Measurements from ENCODE around the gene GRIP1. TPM values are rescaled to one million over a fixed set of nuclear protein-coding genes. Genes with fewer than 3 reads are reported as not detected.
"Not testable (repeated sequence)": the region's sequence is repeated elsewhere in the genome, so short reads cannot be mapped to it uniquely, and the experiment has no call there.

The GRIP1 gene
- polyA plus RNA-seq, 2 donors, result 1.5 to 2.4 TPM

GRCh38 chr12:66321435-66321834 is 357.4 kb downstream of the GRIP1 start:
- H3K4me3 ChIP-seq (ENCODE audit: low read depth in 1 of 2, low read length in 2 of 2), result no peak overlapping the region
- no peaks in the 10 kb centered on the region for H3K4me1 ChIP-seq (ENCODE audit: control insufficient read depth in 2 of 2, insufficient read depth in 2 of 2, low read length in 1 of 2)
- H3K27me3 ChIP-seq (ENCODE audit: control insufficient read depth in 1 of 2, insufficient read depth in 2 of 2, low read length in 2 of 2), result no peaks in the 10 kb centered on the region
- no peaks in the 10 kb centered on the region for H3K9me3 ChIP-seq (ENCODE audit: control insufficient read depth in 2 of 2, insufficient read depth in 1 of 2, low read depth in 1 of 2, low read length in 1 of 2)
- no peaks in the 10 kb centered on the region for H3K36me3 ChIP-seq (ENCODE audit: control insufficient read depth in 2 of 2, insufficient read depth in 2 of 2, low read length in 1 of 2)
- no peak overlapping the region for H3K27ac ChIP-seq (ENCODE audit: low read depth in 2 of 2, low read length in 1 of 2)

DNA sequence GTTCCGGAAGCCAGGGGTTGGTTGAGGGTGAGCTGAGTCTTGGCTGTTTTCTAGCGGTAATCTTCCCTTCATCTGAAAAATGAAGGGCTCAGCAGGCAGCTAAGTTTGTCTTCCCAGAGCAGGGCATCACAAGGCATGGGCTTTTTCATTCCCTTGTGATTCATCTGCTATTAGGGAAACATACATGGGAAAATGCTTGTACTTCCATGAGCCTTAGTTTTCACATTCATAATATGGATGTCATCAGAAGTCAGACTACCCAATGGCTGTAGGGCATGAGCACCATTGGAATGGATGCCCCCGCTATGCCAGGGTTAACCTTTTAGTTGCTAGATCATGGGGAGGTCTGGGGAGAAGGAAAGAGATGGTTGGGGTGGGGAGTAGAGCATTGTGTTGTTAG is 357.9 kb downstream of the GRIP1 start:
- Histone ChIP-seq H3K27ac (ENCODE audit: low read depth in 2 of 2, low read length in 1 of 2) (no peak overlapping the region), H3K4me3 (ENCODE audit: low read depth in 1 of 2, low read length in 2 of 2) (no peak overlapping the region), H3K9me3 (ENCODE audit: control insufficient read depth in 2 of 2, insufficient read depth in 1 of 2, low read depth in 1 of 2, low read length in 1 of 2) (no peaks in the 10 kb centered on the region), H3K27me3 (ENCODE audit: control insufficient read depth in 1 of 2, insufficient read depth in 2 of 2, low read length in 2 of 2) (no peaks in the 10 kb centered on the region), H3K36me3 (ENCODE audit: control insufficient read depth in 2 of 2, insufficient read depth in 2 of 2, low read length in 1 of 2) (no peaks in the 10 kb centered on the region), H3K4me1 (ENCODE audit: control insufficient read depth in 2 of 2, insufficient read depth in 2 of 2, low read length in 1 of 2) (no peaks in the 10 kb centered on the region)
- WGBS, 2 donors, result 96 to 98% methylated on average over 3 of the region's 3 CpGs

DNA sequence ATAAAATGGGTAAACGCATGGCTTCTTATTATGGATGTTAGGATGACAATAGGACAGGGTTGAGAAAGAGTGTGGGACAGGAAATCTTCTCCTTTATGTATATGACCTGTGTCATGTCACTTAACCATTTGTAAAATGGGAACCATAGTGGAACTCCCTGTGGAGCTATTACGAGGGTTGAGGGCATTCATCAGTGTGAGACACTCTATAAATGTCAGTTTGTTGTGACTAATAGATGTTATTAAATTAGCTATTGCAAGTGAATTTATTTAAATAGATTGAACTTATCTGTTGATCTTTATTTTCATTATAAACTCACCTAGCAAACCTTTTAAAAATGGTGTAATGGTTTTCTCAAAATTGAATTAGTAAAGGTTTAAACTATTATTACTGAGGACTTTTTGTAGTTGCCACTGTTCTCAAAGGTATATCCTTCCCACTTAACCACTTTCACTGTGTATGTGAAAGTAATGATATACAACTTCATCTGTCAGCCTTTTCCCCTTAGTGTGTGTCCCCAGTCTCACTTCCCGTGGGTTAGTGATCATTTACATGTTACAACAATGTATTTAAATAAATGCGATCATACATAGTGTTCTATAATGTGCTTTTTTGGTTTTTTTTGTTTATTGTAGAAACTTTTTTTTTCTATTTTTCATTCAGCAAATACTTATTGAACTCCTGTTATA is 359.5 kb downstream of the GRIP1 start:
- H3K4me3 ChIP-seq (ENCODE audit: low read depth in 1 of 2, low read length in 2 of 2), result no peak overlapping the region
- H3K9me3 ChIP-seq (ENCODE audit: control insufficient read depth in 2 of 2, insufficient read depth in 1 of 2, low read depth in 1 of 2, low read length in 1 of 2), result no peaks in the 10 kb centered on the region
- H3K36me3 ChIP-seq (ENCODE audit: control insufficient read depth in 2 of 2, insufficient read depth in 2 of 2, low read length in 1 of 2), result no peaks in the 10 kb centered on the region
- WGBS, 2 donors, result 64 to 72% methylated on average over 4 of the region's 4 CpGs
- no peak overlapping the region for H3K27ac ChIP-seq (ENCODE audit: low read depth in 2 of 2, low read length in 1 of 2)
- no peaks in the 10 kb centered on the region for H3K27me3 ChIP-seq (ENCODE audit: control insufficient read depth in 1 of 2, insufficient read depth in 2 of 2, low read length in 2 of 2)
- no peaks in the 10 kb centered on the region for H3K4me1 ChIP-seq (ENCODE audit: control insufficient read depth in 2 of 2, insufficient read depth in 2 of 2, low read length in 1 of 2)

DNA sequence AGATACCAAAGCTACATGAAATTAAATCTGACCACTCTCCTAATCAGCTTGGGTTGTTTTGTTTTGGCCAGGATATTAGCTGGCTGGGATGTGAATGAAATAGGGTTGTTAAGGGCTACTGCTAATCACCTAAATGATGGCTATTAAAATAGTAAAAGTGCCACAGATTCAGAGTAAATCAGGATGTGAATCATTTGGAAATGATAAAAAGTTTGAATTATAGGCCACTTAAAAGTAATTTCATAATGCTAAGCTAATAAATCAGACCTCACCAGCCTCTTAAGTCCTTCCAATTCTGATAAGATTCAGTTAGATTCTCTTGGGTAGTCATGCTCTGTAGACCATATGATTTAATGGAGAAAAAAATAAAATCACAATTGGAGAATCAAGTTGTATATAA is 364.6 kb downstream of the GRIP1 start:
- Histone ChIP-seq H3K27ac (ENCODE audit: low read depth in 2 of 2, low read length in 1 of 2) (no peak overlapping the region), H3K9me3 (ENCODE audit: control insufficient read depth in 2 of 2, insufficient read depth in 1 of 2, low read depth in 1 of 2, low read length in 1 of 2) (no peaks in the 10 kb centered on the region), H3K36me3 (ENCODE audit: control insufficient read depth in 2 of 2, insufficient read depth in 2 of 2, low read length in 1 of 2) (peaks cover 0 to 5% of the 10 kb centered on the region in 2 donors), H3K27me3 (ENCODE audit: control insufficient read depth in 1 of 2, insufficient read depth in 2 of 2, low read length in 2 of 2) (no peaks in the 10 kb centered on the region), H3K4me3 (ENCODE audit: low read depth in 1 of 2, low read length in 2 of 2) (no peak overlapping the region), H3K4me1 (ENCODE audit: control insufficient read depth in 2 of 2, insufficient read depth in 2 of 2, low read length in 1 of 2) (no peaks in the 10 kb centered on the region)

DNA sequence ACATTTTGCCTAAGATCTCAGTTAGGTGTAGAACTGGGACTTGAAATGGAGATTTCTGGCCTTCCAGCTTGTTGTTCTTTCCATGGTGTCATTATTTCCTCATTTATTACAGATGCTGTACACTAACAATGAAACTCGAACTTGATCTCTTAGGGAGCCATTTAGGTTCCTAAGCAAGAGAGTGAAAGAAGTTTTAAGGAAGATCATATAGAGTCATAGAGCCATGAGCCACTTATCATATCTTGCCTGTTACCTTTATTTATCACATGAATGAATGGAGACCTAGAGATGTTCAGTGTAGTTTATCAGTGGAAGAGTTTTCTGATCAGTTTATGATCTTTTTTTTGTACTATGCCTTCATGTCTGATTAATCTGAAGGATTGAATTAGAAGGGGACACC is 366.7 kb downstream of the GRIP1 start:
- 44 to 64% methylated on average over 1 of the region's 1 CpG for WGBS, 2 donors
- peaks cover 0 to 5% of the 10 kb centered on the region in 2 donors for H3K36me3 ChIP-seq (ENCODE audit: control insufficient read depth in 2 of 2, insufficient read depth in 2 of 2, low read length in 1 of 2)

GRCh38 chr12:66309606-66310005 is 369.3 kb downstream of the GRIP1 start:
- no peaks in the 10 kb centered on the region for H3K4me1 ChIP-seq (ENCODE audit: control insufficient read depth in 2 of 2, insufficient read depth in 2 of 2, low read length in 1 of 2)
- no peaks in the 10 kb centered on the region for H3K9me3 ChIP-seq (ENCODE audit: control insufficient read depth in 2 of 2, insufficient read depth in 1 of 2, low read depth in 1 of 2, low read length in 1 of 2)
- H3K27ac ChIP-seq (ENCODE audit: low read depth in 2 of 2, low read length in 1 of 2), result no peak overlapping the region
- no peak overlapping the region for H3K4me3 ChIP-seq (ENCODE audit: low read depth in 1 of 2, low read length in 2 of 2)
- WGBS, 2 donors, result 95 to 98% methylated on average over 1 of the region's 1 CpG
- peaks cover 0 to 5% of the 10 kb centered on the region in 2 donors for H3K36me3 ChIP-seq (ENCODE audit: control insufficient read depth in 2 of 2, insufficient read depth in 2 of 2, low read length in 1 of 2)
- H3K27me3 ChIP-seq (ENCODE audit: control insufficient read depth in 1 of 2, insufficient read depth in 2 of 2, low read length in 2 of 2), result no peaks in the 10 kb centered on the region

More for the DNA sequence above, 366.7 kb downstream of the GRIP1 start:
- no peaks in the 10 kb centered on the region for H3K4me1 ChIP-seq (ENCODE audit: control insufficient read depth in 2 of 2, insufficient read depth in 2 of 2, low read length in 1 of 2)
- no peak overlapping the region for H3K27ac ChIP-seq (ENCODE audit: low read depth in 2 of 2, low read length in 1 of 2)
- no peaks in the 10 kb centered on the region for H3K27me3 ChIP-seq (ENCODE audit: control insufficient read depth in 1 of 2, insufficient read depth in 2 of 2, low read length in 2 of 2)
- no peak overlapping the region for H3K4me3 ChIP-seq (ENCODE audit: low read depth in 1 of 2, low read length in 2 of 2)
- no peaks in the 10 kb centered on the region for H3K9me3 ChIP-seq (ENCODE audit: control insufficient read depth in 2 of 2, insufficient read depth in 1 of 2, low read depth in 1 of 2, low read length in 1 of 2)

DNA sequence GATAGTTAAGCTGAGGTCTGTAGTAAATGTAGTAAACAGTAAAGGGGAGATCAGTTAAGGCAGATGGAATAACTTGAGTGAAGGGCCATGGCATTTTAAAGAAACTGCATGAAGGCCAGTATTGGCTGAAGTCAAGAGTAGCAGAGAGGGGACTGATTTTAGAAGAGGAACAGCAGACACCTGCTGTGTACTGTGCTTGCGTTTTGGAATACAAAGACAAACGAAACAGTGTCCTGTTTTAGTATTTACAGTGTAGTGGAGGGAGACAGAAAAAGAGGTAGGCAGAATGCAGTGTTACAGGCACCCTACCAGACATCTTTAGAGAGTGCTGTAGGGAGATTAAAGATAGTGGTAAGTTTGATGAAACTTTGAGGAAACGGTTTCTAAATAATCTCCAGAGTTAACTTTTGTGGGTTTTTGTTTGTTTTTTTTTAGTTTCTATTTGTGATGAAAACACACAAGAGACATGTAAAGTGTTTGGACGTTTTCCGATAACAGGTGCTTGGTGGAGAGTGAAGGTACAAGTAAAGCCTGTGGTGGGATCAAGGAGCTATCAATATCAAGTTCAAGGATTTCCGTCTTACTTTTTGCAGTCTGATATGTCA is 374.5 kb downstream of the GRIP1 start:
- WGBS, 2 donors, result 64 to 67% methylated on average over 6 of the region's 6 CpGs
- Histone ChIP-seq H3K9me3 (ENCODE audit: control insufficient read depth in 2 of 2, insufficient read depth in 1 of 2, low read depth in 1 of 2, low read length in 1 of 2) (no peaks in the 10 kb centered on the region), H3K4me1 (ENCODE audit: control insufficient read depth in 2 of 2, insufficient read depth in 2 of 2, low read length in 1 of 2) (no peaks in the 10 kb centered on the region), H3K4me3 (ENCODE audit: low read depth in 1 of 2, low read length in 2 of 2) (no peak overlapping the region), H3K36me3 (ENCODE audit: control insufficient read depth in 2 of 2, insufficient read depth in 2 of 2, low read length in 1 of 2) (no peaks in the 10 kb centered on the region), H3K27ac (ENCODE audit: low read depth in 2 of 2, low read length in 1 of 2) (no peak overlapping the region), H3K27me3 (ENCODE audit: control insufficient read depth in 1 of 2, insufficient read depth in 2 of 2, low read length in 2 of 2) (no peaks in the 10 kb centered on the region)

- H3K4me1 ChIP-seq (ENCODE audit: control insufficient read depth in 2 of 2, insufficient read depth in 2 of 2, low read length in 1 of 2); H3K36me3 ChIP-seq (ENCODE audit: control insufficient read depth in 2 of 2, insufficient read depth in 2 of 2, low read length in 1 of 2); H3K9me3 ChIP-seq (ENCODE audit: control insufficient read depth in 2 of 2, insufficient read depth in 1 of 2, low read depth in 1 of 2, low read length in 1 of 2); H3K27me3 ChIP-seq (ENCODE audit: control insufficient read depth in 1 of 2, insufficient read depth in 2 of 2, low read length in 2 of 2); H3K27ac ChIP-seq (ENCODE audit: low read depth in 2 of 2, low read length in 1 of 2): not testable (repeated sequence)
- WGBS, 2 donors, result 54 to 62% methylated on average over 14 of the region's 14 CpGs
- H3K4me3 ChIP-seq (ENCODE audit: low read depth in 1 of 2, low read length in 2 of 2), result peak overlapping the region; percentile 18 to 88
Measured at GRCh38 chr12:66303316-66303804, 375.5 kb downstream of the GRIP1 start.

GRCh38 chr12:66302827-66303169 is 376.1 kb downstream of the GRIP1 start:
- Histone ChIP-seq H3K9me3 (ENCODE audit: control insufficient read depth in 2 of 2, insufficient read depth in 1 of 2, low read depth in 1 of 2, low read length in 1 of 2) (no peaks in the 10 kb centered on the region), H3K4me3 (ENCODE audit: low read depth in 1 of 2, low read length in 2 of 2) (peak overlapping the region; percentile 88 to 96), H3K27ac (ENCODE audit: low read depth in 2 of 2, low read length in 1 of 2) (peak overlapping the region; percentile 90 to 93), H3K27me3 (ENCODE audit: control insufficient read depth in 1 of 2, insufficient read depth in 2 of 2, low read length in 2 of 2) (no peaks in the 10 kb centered on the region), H3K36me3 (ENCODE audit: control insufficient read depth in 2 of 2, insufficient read depth in 2 of 2, low read length in 1 of 2) (no peaks in the 10 kb centered on the region), H3K4me1 (ENCODE audit: control insufficient read depth in 2 of 2, insufficient read depth in 2 of 2, low read length in 1 of 2) (no peaks in the 10 kb centered on the region)
- WGBS, 2 donors, result 8 to 12% methylated on average over 6 of the region's 6 CpGs

Measured in esophagus (tissue), 2 donors.